GM18868 (cell line): ENCODE results near the gene ALG1L2.
"Not testable (repeated sequence)": the region's sequence is repeated elsewhere in the genome, so short reads cannot be mapped to it uniquely, and the experiment has no call there.

Experiments used
- ATAC-seq: cut with Tn5 transposase; IDR thresholded peaks from one replicate; pipeline ENCODE4 v1.9.1; 2021; ENCODE audit warnings: mild to moderate bottlenecking, moderate library complexity; ENCODE audit not compliant: unreplicated experiment

Gene ALG1L2

GRCh38 chr3:130093741-130094391 is 12.2 kb downstream of the ALG1L2 start:
- ATAC-seq, result no peak

GRCh38 chr3:130094491-130094941 is 12.9 kb downstream of the ALG1L2 start:
- not testable (repeated sequence) for ATAC-seq

GRCh38 chr3:130095858-130096257 is 14.2 kb downstream of the ALG1L2 start:
- ATAC-seq, result not testable (repeated sequence)

GRCh38 chr3:130097096-130097495 is 15.5 kb downstream of the ALG1L2 start:
- ATAC-seq, result not testable (repeated sequence)

- not testable (repeated sequence) for ATAC-seq
Measured at GRCh38 chr3:130097690-130098638, 16.3 kb downstream of the ALG1L2 start.

- not testable (repeated sequence) for ATAC-seq
Measured at GRCh38 chr3:130098639-130099385, 17.2 kb downstream of the ALG1L2 start.

- not testable (repeated sequence) for ATAC-seq
Measured at GRCh38 chr3:130102545-130102944, 20.9 kb downstream of the ALG1L2 start.

- not testable (repeated sequence) for ATAC-seq
Measured at GRCh38 chr3:130104191-130104590, 22.6 kb downstream of the ALG1L2 start.

- ATAC-seq, result not testable (repeated sequence)
Measured at GRCh38 chr3:130107333-130107995, 25.8 kb downstream of the ALG1L2 start.

- not testable (repeated sequence) for ATAC-seq
Measured at GRCh38 chr3:130108836-130109585, 27.4 kb downstream of the ALG1L2 start.

GRCh38 chr3:130110386-130111169 is 28.9 kb downstream of the ALG1L2 start:
- not testable (repeated sequence) for ATAC-seq

GRCh38 chr3:130111185-130111864 is 29.7 kb downstream of the ALG1L2 start:
- peak; percentile 100 for ATAC-seq

GRCh38 chr3:130111865-130112747 is 30.5 kb downstream of the ALG1L2 start:
- ATAC-seq, result peak; percentile 36

GRCh38 chr3:130112748-130113073 is 31.1 kb downstream of the ALG1L2 start:
- ATAC-seq, result not testable (repeated sequence)

- ATAC-seq, result not testable (repeated sequence)
Measured at GRCh38 chr3:130115400-130115799, 33.8 kb downstream of the ALG1L2 start.

GRCh38 chr3:130117933-130118332 is 36.3 kb downstream of the ALG1L2 start:
- no peak for ATAC-seq

GRCh38 chr3:130119824-130120223 is 38.2 kb downstream of the ALG1L2 start:
- ATAC-seq, result not testable (repeated sequence)
